Adrenal gland (tissue), 12 donors: ENCODE results near the gene EML1. TPM values are rescaled to one million over a fixed set of nuclear protein-coding genes. Genes with fewer than 3 reads are reported as not detected.
A peak's percentile ranks its signal among the peaks of the same experiment; 100 is the strongest.

Experiments
- DNase-seq, 7 donors: peaks; one replicate each; pipeline ENCODE4 v3.0.0-alpha.2; 2019 to 2020
- H3K27ac ChIP-seq, 5 donors: fragments of 200-600 bp; sonication (generic) in 4 of 5; 1 replicate in 3 of 5; 2 replicates in 2 of 5; pipeline versions ENCODE4 v1.5.1 to v1.8.0; 2016 to 2020; ENCODE audit warnings: mild to moderate bottlenecking in 1 of 5
- H3K27me3 ChIP-seq: fragments of 200-600 bp; 2 replicates; pipeline ENCODE4 v1.8.0; 2021
- H3K36me3 ChIP-seq, 2 donors: fragments of 200-600 bp; replicated peaks in 1 of 2; 1 replicate in 1 of 2; 2 replicates in 1 of 2; pipeline versions ENCODE4 v1.5.1 to v1.8.0; 2018 to 2022
- H3K4me1 ChIP-seq, 2 donors: fragments of 200-600 bp; replicated peaks in 1 of 2; 1 replicate in 1 of 2; 2 replicates in 1 of 2; pipeline versions ENCODE4 v1.5.1 to v1.8.0; 2018 to 2021
- H3K4me3 ChIP-seq, 4 donors: fragments of 200-600 bp; sonication (generic) in 3 of 4; one replicate each; pipeline ENCODE4 v1.5.1; 2016 to 2018
- H3K9me3 ChIP-seq, 3 donors: fragments of 200-600 bp; sonication (generic) in 1 of 3; replicated peaks in 1 of 3; 1 replicate in 2 of 3; 2 replicates in 1 of 3; pipeline versions ENCODE4 v1.5.1 to v1.8.0; 2016 to 2021
- CTCF ChIP-seq, 6 experiments: fragments of 450-650 bp in 4 of 6; fragments of 200-600 bp in 2 of 6; sonication (generic) in 1 of 6; IDR thresholded peaks; 1 replicate in 5 of 6; 2 replicates in 1 of 6; pipeline versions ENCODE4 v1.5.1 to v1.8.0; 2016 to 2021; ENCODE audit warnings: antibody characterized with exemption in 6 of 6, mild to moderate bottlenecking in 2 of 6, moderate library complexity in 1 of 6
- POLR2A ChIP-seq, 2 donors: fragments of 450-650 bp; IDR thresholded peaks; one replicate each; pipeline ENCODE4 v1.6.1; 2017; ENCODE audit warnings: antibody characterized with exemption in 2 of 2, mild to moderate bottlenecking in 2 of 2, moderate library complexity in 1 of 2
- WGBS, 4 donors: extraction: QIAGEN DNeasy Blood & Tissue Kit in 2 of 4; methylation state at CpG; one replicate each; pipeline versions ENCODE4 v1.1.5 to v1.1.7; 2013 to 2017; 5-methylcytosine and 5-hydroxymethylcytosine counted together
- intact Hi-C, 2 donors: fragments of 100-400 bp; cut with DNase I; formaldehyde crosslinking; loops; one replicate each; pipeline versions ENCODE4 v1.14.1 to v1.15.0; 2022 to 2023
- polyA plus RNA-seq, 3 donors: library from polyadenylated mRNA; stranded (reverse); fragments of 200-250 nt in 2 of 3; fragments of 350-450 nt in 1 of 3; fragmentation: Illumina TruSeq in 1 of 3; extraction: RNeasy Lipid Tissue Mini Kit (QIAGEN cat#74804) in 1 of 3; gene quantifications; one replicate each; pipeline ENCODE4 v1.2.3, GENCODE V29; 2013 to 2014
- total RNA-seq, 9 donors: library from RNA; depleted of rRNA in 4 of 9; stranded (reverse); fragments of >200 nt in 4 of 9; fragments of 120-200 nt in 1 of 9; fragmentation: NEBNext Ultra II Directional in 1 of 9; extraction: Animal tissue kit (Norgen Biotek cat#: 25700) in 1 of 9; gene quantifications; one replicate each; pipeline versions ENCODE4 v1.1.0 to v1.2.4, GENCODE V29; 2013 to 2023
- donor health status: healthy with polysubstance abuse.
- donor health status: Bipolar disorder and iron deficiency.
- donor health status: DM: yes; HTN: yes; CAD: no.
- donor health status: DM: no; HTN: no; CAD: no.
- donor health status: DM: no; HTN: no; CAD: no.
- donor health status: DM: yes; HTN: yes; CAD: no.

EML1 gene
- total and polyA plus RNA-seq, 12 donors = 5.5 to 59.5 (median 16.2) TPM

DNA sequence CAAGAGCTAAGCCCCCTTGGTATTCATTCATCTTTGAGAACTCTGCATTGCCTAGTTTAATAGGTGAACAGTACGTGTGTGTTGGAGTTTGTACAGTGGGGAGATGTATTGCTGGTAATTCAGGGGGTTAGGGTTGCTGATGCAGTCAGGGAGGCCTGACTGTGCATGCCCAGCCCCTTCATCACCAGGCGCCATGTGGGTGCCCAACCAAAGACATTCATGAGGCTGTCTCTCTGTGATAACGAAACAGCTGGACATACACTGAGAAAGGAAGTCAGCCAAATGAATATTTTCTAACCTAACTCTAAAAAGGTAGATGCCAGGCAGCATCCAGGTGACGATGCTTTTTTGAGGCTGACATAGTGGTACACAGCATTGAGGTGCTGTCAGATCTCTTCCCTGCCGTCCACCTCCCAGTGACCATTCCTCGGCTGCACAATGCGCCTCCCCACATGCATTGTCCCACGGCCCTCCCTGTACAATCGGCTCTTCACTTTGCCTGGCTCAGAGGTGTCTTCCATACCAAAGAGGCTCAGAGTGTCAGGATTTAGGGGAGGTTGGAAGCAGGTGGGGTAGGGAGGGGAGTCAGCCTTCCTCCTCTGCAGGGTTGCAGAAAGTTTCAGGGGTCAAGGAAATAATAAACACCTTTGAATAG, 19.0 kb downstream of the EML1 start:
- 92 to 98% (median 93%) methylated on average over 9 of the region's 9 CpGs for WGBS, 4 donors
- Histone ChIP-seq H3K9me3 (no peaks in the 10 kb centered on the region), H3K27ac (no peak overlapping the region), H3K36me3 (no peaks in the 10 kb centered on the region), H3K4me3 (no peak overlapping the region), H3K4me1 (peaks cover 0 to 16% of the 10 kb centered on the region in 2 donors), H3K27me3 (no peaks in the 10 kb centered on the region)
- intact Hi-C loops = loop anchor here in 1 of 2 donors (10.0 kb wide), 1 partner anchor 53 kb away; no protein-coding TSS in a partner anchor
- DNase-seq = no peak
- TF ChIP-seq CTCF (IDR thresholded peaks at IDR 0.05) = no peak
- TF ChIP-seq POLR2A (IDR thresholded peaks at IDR 0.05) = no peak

- intact Hi-C loops = loop anchor here in 1 of 2 donors (10.0 kb wide), 1 partner anchor 52 kb away; no protein-coding TSS in a partner anchor
- no peaks in the 10 kb centered on the region for H3K27me3 ChIP-seq
- no peaks in the 10 kb centered on the region for H3K9me3 ChIP-seq
- DNase-seq = no peak
- TF ChIP-seq POLR2A (IDR thresholded peaks at IDR 0.05) = no peak
- no peak for TF ChIP-seq CTCF (IDR thresholded peaks at IDR 0.05)
- H3K27ac ChIP-seq = no peak overlapping the region
- H3K4me3 ChIP-seq = no peak overlapping the region
- H3K36me3 ChIP-seq = no peaks in the 10 kb centered on the region
- H3K4me1 ChIP-seq = peaks cover 0 to 16% of the 10 kb centered on the region in 2 donors
- 91 to 98% (median 96%) methylated on average over 6 of the region's 6 CpGs for WGBS, 4 donors
Measured at GRCh38 chr14:99812892-99813291, 19.7 kb downstream of the EML1 start.

- no peaks in the 10 kb centered on the region for H3K36me3 ChIP-seq
- TF ChIP-seq POLR2A (IDR thresholded peaks at IDR 0.05) (no peak), CTCF (IDR thresholded peaks at IDR 0.05) (no peak)
- intact Hi-C loops = loop anchor here in 1 of 2 donors (10.0 kb wide), 1 partner anchor 49 kb away; no protein-coding TSS in a partner anchor
- H3K27me3 ChIP-seq = no peaks in the 10 kb centered on the region
- no peak for DNase-seq
- no peak overlapping the region for H3K27ac ChIP-seq
- no peaks in the 10 kb centered on the region for H3K9me3 ChIP-seq
- H3K4me1 ChIP-seq = no peaks in the 10 kb centered on the region
- H3K4me3 ChIP-seq = no peak overlapping the region
- WGBS, 4 donors = 63 to 84% (median 73%) methylated on average over 6 of the region's 6 CpGs
Measured at GRCh38 chr14:99815696-99816095, 22.5 kb downstream of the EML1 start.

DNA sequence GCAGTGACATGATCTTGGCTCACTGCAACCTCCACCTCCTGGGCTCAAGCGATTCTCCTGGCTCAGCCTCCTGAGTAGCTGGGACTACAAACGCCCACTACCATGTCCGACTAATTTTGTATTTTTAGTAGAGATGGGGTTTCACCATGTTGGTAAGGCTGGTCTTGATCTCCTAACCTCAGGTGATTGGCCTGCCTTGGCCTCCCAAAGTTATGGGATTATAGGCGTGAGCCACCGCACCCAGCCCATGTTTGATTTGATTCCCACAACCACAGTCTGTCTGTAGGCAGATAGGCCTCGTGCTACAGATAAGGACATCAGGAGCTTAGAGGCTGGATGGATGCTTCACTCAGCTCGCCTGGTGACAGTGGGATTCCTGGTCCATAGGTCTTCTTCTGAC, 23.0 kb downstream of the EML1 start:
- WGBS, 4 donors = 79 to 93% (median 83%) methylated on average over 7 of the region's 7 CpGs
- H3K27me3 ChIP-seq = no peaks in the 10 kb centered on the region
- H3K36me3 ChIP-seq = no peaks in the 10 kb centered on the region
- H3K4me1 ChIP-seq = no peaks in the 10 kb centered on the region
- no peak for TF ChIP-seq CTCF (IDR thresholded peaks at IDR 0.05)
- no peak for TF ChIP-seq POLR2A (IDR thresholded peaks at IDR 0.05)
- intact Hi-C loops = loop anchor here in 1 of 2 donors (10.0 kb wide), 1 partner anchor 49 kb away; no protein-coding TSS in a partner anchor
- H3K9me3 ChIP-seq = no peaks in the 10 kb centered on the region
- H3K4me3 ChIP-seq = no peak overlapping the region
- peak in 1 of 7 donors; percentile 25 for DNase-seq
- H3K27ac ChIP-seq = no peak overlapping the region
